ENCODE results near the gene AP1M2.

- TF ChIP-seq CTCF (IDR thresholded peaks at IDR 0.05) (no peak), EZH2 (IDR thresholded peaks at IDR 0.05) (no peak), EZH2phosphoT487 (IDR thresholded peaks at IDR 0.05) (no peak)
These were observed 3.9 kb downstream of the AP1M2 start for GRCh38 chr19:10583036-10583776.
